Panc1 (cell line): ENCODE results near the gene MC1R. TPM values are rescaled to one million over a fixed set of nuclear protein-coding genes. Genes with fewer than 3 reads are reported as not detected.

Experiments
- ATAC-seq: fragments of 200-7000 bp; cut with Tn5 transposase; 2 replicates; pipeline ENCODE4 v1.9.1; 2020; ENCODE audit warnings: mild to moderate bottlenecking, moderate library complexity
- BruUV-seq: library from RNA; stranded (reverse); fragments of 400-500 nt; replicated peaks from 2 replicates; lab custom pipeline; 2021; lab: Mats Ljungman, UMichigan
- CTCF ChIA-PET: fragments of 300-600 bp; sonication (Branson Sonifier 250); formaldehyde crosslinking; loops from one replicate; lab custom pipeline; 2022; ENCODE audit warnings: antibody characterized with exemption; lab: Charles Lee
- POLR2A ChIA-PET: fragments of 300-600 bp; sonication (Branson Sonifier 250); formaldehyde crosslinking; loops from one replicate; lab custom pipeline; 2022; ENCODE audit warnings: antibody characterized with exemption; lab: Charles Lee
- DNase-seq: peaks from one replicate; pipeline ENCODE4 v3.0.0-alpha.2; 2010; ENCODE audit warnings: low read depth, low spot score
- H3K27ac ChIP-seq: 2 replicates; pipeline ENCODE4 v1.5.1; 2011; ENCODE audit warnings: mild to moderate bottlenecking, low read length, inconsistent platforms
- H3K27me3 ChIP-seq: fragments of 200-500 bp; sonication (Bioruptor generic); 2 replicates; pipeline ENCODE4 v1.6.0; 2014; ENCODE audit warnings: low read length, inconsistent platforms; ENCODE audit not compliant: control insufficient read depth, insufficient read depth
- H3K36me3 ChIP-seq: fragments of 200-500 bp; sonication (Bioruptor generic); 2 replicates; pipeline ENCODE4 v1.5.1; 2014; ENCODE audit warnings: inconsistent platforms, mild to moderate bottlenecking, low read length, moderate library complexity; ENCODE audit not compliant: control insufficient read depth, insufficient read depth
- H3K4me1 ChIP-seq: 2 replicates; pipeline ENCODE4 v1.5.1; 2011; ENCODE audit warnings: inconsistent platforms, mild to moderate bottlenecking, low read length, moderate library complexity; ENCODE audit not compliant: control insufficient read depth, insufficient read depth
- H3K4me3 ChIP-seq, 2 experiments: 2 replicates each; pipeline ENCODE4 v1.5.1; 2011 to 2012; ENCODE audit warnings: low read depth in 2 of 2, low read length in 2 of 2, mild to moderate bottlenecking in 2 of 2, inconsistent platforms in 1 of 2, moderate library complexity in 1 of 2
- H3K9me3 ChIP-seq: fragments of 200-500 bp; sonication (Bioruptor generic); 2 replicates; pipeline ENCODE4 v1.5.1; 2014; ENCODE audit warnings: low read depth, mild to moderate bottlenecking, inconsistent platforms, low read length, moderate library complexity; ENCODE audit not compliant: control insufficient read depth, insufficient read depth
- POLR2AphosphoS5 ChIP-seq: IDR thresholded peaks from 2 replicates; pipeline ENCODE4 v1.6.1; 2012; ENCODE audit warnings: mild to moderate bottlenecking, low read depth, low read length, moderate library complexity
- SIN3A ChIP-seq: IDR thresholded peaks from 2 replicates; pipeline ENCODE4 v1.6.1; 2012; ENCODE audit warnings: low read depth, mild to moderate bottlenecking, low read length, moderate library complexity, borderline replicate concordance; ENCODE audit not compliant: insufficient read depth
- TCF7L2 ChIP-seq: IDR thresholded peaks from 2 replicates; pipeline ENCODE4 v1.6.1; 2011; ENCODE audit warnings: mild to moderate bottlenecking, low read depth, low read length, inconsistent platforms
- in situ Hi-C: cut with HindIII; loops from 2 replicates; pipeline ENCODE4 v1.10.0; 2016; ENCODE audit warnings: low sequenced_read_pairs, low pct_unique_long_range_greater_than_20kb
- intact Hi-C: fragments of 100-400 bp; cut with micrococcal nuclease; formaldehyde crosslinking; loops from one replicate; pipeline ENCODE4 v1.10.0; 2022; ENCODE audit not compliant: unreplicated experiment
- total RNA-seq: library from RNA; stranded (reverse); gene quantifications from one replicate; pipeline ENCODE4 v1.2.1, GENCODE V29; 2021; ENCODE audit not compliant: unreplicated experiment
- TF ChIP-seq, protein P1 (sequence below), 2 experiments: IDR thresholded peaks; 2 replicates each; pipeline ENCODE4 v1.6.1; 2011 to 2012; ENCODE audit warnings: low read depth in 2 of 2, control low read depth in 1 of 2, low read length in 1 of 2, mild to moderate bottlenecking in 1 of 2, moderate library complexity in 1 of 2; ENCODE audit not compliant: insufficient read depth in 1 of 2
- TF ChIP-seq, protein P2 (sequence below): fragments of 450-650 bp; IDR thresholded peaks from 2 replicates; pipeline ENCODE4 v1.5.1; 2017; ENCODE audit warnings: mild to moderate bottlenecking

Gene MC1R
- total RNA-seq, 1 experiment from 2014 or later = 8.7 TPM

DNA sequence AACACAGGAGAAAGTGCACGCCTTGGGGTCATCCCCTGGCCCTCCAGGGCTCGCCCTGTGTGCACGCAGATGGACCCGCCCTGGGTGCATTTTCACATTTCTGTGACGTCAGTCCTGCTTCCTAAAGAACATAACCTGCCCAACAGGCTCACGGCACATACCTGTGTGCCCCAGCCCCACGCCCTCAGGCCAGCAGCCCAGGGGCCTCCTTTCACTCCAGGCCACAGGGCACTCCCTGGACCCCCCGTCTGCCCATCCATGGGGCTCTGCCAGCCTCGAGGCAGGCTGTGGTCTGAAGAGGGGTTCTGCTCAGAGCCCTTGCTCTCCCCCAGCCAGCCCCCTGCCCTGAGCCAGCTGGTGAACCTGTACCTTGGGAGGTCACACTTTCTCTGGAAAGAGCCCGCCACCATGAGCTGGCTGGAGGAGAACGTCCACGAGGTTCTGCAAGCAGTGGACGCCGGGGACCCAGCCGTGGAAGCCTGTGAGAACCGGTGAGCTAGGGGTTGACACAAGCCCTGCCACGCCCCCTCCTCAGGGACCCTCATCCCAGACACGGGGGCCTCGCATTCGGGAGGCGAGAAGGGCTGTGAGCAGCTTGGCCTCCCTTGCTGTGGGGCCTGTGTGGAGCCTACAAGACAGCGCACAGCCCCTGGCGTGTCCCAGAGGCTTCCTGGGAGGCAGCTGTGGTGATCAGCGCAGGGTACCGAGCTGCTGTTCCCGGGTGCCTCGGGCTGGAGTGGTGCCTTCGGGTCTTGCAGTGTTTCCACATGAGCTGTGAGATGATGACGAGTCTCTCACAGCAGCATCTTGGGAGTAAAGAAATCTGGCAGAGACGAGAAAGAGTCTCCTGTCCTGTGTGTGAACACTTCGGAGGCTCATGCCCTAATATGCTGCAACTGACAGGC is 13.8 kb upstream of the MC1R start:
- in situ Hi-C loops = no loop called here

DNA sequence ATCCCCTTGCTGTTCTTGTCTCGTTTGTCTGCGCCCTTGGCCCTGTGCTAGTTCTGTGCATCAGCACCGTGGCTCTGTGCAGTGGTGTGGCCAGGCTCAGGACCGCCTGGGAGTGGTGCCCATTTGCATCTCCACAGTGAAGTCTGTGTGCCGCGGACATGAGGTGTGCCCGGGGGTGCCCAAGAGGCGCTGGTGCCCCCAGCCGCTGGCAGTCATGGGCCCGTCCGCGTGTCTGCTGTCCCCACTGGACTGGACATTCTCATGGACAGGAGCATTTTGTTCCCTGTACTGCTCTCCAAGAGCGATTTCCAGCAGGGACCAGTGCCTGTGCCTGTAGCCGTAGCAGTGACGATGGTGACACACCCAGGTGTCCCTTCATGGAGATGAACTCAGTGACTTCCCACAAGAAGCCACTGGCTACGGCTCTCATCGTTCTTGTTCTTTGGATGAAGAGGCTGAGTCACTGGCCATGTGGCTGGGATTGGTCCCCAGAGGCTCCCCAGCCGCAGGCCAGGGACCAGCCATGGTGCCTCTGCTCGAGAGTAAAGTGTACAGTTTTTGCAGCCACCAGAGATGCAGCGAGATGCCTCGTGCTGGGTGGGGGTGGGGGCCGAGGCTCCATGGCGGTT is 13.0 kb upstream of the MC1R start:
- in situ Hi-C loops = no loop called here
- Histone ChIP-seq H3K36me3 (peaks cover 3% of the 10 kb centered on the region; the same call in 1 of the 2 replicates), H3K27me3 (no peaks in the 10 kb centered on the region), H3K4me1 (no peaks in the 10 kb centered on the region), H3K27ac (no peak overlapping the region), H3K4me3 (no peak overlapping the region), H3K9me3 (no peaks in the 10 kb centered on the region)
- BruUV-seq = no TSS peak
- CTCF ChIA-PET = no interaction called here
- intact Hi-C loops = no loop called here
- POLR2A ChIA-PET = no interaction called here
- ATAC-seq = 0 out of 2 replicates have a peak, but pooled peaks have one; percentile 11
- TF ChIP-seq POLR2AphosphoS5 = no peak
- TF ChIP-seq TCF7L2 = no peak
- TF ChIP-seq, protein P1, sequence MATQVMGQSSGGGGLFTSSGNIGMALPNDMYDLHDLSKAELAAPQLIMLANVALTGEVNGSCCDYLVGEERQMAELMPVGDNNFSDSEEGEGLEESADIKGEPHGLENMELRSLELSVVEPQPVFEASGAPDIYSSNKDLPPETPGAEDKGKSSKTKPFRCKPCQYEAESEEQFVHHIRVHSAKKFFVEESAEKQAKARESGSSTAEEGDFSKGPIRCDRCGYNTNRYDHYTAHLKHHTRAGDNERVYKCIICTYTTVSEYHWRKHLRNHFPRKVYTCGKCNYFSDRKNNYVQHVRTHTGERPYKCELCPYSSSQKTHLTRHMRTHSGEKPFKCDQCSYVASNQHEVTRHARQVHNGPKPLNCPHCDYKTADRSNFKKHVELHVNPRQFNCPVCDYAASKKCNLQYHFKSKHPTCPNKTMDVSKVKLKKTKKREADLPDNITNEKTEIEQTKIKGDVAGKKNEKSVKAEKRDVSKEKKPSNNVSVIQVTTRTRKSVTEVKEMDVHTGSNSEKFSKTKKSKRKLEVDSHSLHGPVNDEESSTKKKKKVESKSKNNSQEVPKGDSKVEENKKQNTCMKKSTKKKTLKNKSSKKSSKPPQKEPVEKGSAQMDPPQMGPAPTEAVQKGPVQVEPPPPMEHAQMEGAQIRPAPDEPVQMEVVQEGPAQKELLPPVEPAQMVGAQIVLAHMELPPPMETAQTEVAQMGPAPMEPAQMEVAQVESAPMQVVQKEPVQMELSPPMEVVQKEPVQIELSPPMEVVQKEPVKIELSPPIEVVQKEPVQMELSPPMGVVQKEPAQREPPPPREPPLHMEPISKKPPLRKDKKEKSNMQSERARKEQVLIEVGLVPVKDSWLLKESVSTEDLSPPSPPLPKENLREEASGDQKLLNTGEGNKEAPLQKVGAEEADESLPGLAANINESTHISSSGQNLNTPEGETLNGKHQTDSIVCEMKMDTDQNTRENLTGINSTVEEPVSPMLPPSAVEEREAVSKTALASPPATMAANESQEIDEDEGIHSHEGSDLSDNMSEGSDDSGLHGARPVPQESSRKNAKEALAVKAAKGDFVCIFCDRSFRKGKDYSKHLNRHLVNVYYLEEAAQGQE (IDR thresholded peaks at IDR 0.05; ENCODE audit: insufficient read depth in 1 of 2, low read depth in 2 of 2, low read length in 1 of 2) = no peak
- TF ChIP-seq, protein P2, sequence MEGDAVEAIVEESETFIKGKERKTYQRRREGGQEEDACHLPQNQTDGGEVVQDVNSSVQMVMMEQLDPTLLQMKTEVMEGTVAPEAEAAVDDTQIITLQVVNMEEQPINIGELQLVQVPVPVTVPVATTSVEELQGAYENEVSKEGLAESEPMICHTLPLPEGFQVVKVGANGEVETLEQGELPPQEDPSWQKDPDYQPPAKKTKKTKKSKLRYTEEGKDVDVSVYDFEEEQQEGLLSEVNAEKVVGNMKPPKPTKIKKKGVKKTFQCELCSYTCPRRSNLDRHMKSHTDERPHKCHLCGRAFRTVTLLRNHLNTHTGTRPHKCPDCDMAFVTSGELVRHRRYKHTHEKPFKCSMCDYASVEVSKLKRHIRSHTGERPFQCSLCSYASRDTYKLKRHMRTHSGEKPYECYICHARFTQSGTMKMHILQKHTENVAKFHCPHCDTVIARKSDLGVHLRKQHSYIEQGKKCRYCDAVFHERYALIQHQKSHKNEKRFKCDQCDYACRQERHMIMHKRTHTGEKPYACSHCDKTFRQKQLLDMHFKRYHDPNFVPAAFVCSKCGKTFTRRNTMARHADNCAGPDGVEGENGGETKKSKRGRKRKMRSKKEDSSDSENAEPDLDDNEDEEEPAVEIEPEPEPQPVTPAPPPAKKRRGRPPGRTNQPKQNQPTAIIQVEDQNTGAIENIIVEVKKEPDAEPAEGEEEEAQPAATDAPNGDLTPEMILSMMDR = no peak
- DNase-seq = no peak

More for the DNA sequence above, 13.8 kb upstream of the MC1R start:
- no peaks in the 10 kb centered on the region for H3K27me3 ChIP-seq
- H3K4me1 ChIP-seq = no peaks in the 10 kb centered on the region
- H3K9me3 ChIP-seq = no peaks in the 10 kb centered on the region
- TF ChIP-seq POLR2AphosphoS5 (no peak), TCF7L2 (no peak), SIN3A (no peak)
- TF ChIP-seq, protein P2 = no peak
- TF ChIP-seq, protein P1 (IDR thresholded peaks at IDR 0.05; ENCODE audit: insufficient read depth in 1 of 2, low read depth in 2 of 2, low read length in 1 of 2) = no peak
- H3K27ac ChIP-seq = no peak overlapping the region
- H3K36me3 ChIP-seq = no peaks in the 10 kb centered on the region; the same call in 1 of the 2 replicates
- BruUV-seq = no TSS peak
- ChIA-PET CTCF (no interaction called here), POLR2A (no interaction called here)
- DNase-seq (no peak), ATAC-seq (no peak)
- intact Hi-C loops = no loop called here
- no peak overlapping the region for H3K4me3 ChIP-seq
